ENCODE data around the gene ABI1. TPM values are rescaled to one million over a fixed set of nuclear protein-coding genes. Genes with fewer than 3 reads are reported as not detected.

The ABI1 gene
- total RNA-seq, 1 experiment from 2014 or later = 95.8 TPM

DNA sequence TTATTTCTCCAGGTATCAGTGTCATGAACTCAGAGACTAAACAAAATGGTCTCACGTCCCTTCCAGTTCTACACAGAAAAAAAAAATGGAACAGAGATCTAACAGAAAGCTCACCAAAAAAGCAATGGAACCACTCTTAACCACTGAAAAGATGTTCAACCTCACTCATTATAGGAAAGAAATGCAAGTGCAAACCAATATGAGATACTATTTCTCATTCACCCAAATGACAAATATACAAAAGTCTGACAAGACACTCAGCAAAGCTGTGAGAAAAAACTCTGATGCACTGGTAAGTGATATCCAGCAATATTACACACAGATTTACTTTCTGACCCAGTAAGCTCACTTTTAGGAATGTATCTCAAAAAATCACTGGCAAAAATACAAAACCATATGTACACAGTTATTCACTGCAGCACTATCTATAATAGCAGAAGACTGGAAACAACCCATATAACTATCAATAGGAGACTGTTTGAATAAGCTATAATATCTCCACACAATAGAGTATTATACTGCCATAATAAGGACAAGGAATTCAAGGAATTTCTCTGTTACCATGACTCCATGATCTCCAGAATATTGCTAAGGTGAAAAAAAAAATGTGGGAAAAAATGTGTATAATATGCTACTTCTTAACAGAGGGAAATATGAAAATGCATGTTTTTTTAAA is 36.6 kb downstream of the ABI1 start:
- intact Hi-C loops (cut with micrococcal nuclease; ENCODE audit: unreplicated experiment) = no loop called here
- POLR2A ChIA-PET = no interaction called here
- peaks cover 22% of the 10 kb centered on the region for H3K36me3 Mint-ChIP-seq (ENCODE audit: insufficient read depth, unreplicated experiment)
- CTCF ChIA-PET = no interaction called here
- no TSS peak for BruUV-seq (replicated peaks)
- no peak overlapping the region for H3K4me3 Mint-ChIP-seq (ENCODE audit: unreplicated experiment)
- H3K4me1 Mint-ChIP-seq (ENCODE audit: low read depth, unreplicated experiment) = peaks cover 24% of the 10 kb centered on the region
- H3K27me3 Mint-ChIP-seq (ENCODE audit: insufficient read depth, unreplicated experiment) = no peaks in the 10 kb centered on the region
- no peaks in the 10 kb centered on the region for H3K27me3 ChIP-seq (replicated peaks; ENCODE audit: control insufficient read depth, insufficient read depth, low read length)
- H3K27ac Mint-ChIP-seq (ENCODE audit: unreplicated experiment) = no peak overlapping the region
- H3K4me3 ChIP-seq (ENCODE audit: low read depth, low read length) = no peak overlapping the region
- DNase-seq = no peak
- H3K9me3 ChIP-seq = no peaks in the 10 kb centered on the region
- no peaks in the 10 kb centered on the region for H3K9me3 Mint-ChIP-seq (ENCODE audit: unreplicated experiment)
- no peaks in the 10 kb centered on the region for H3K36me3 ChIP-seq (ENCODE audit: control insufficient read depth, insufficient read depth, low read length)
- peaks cover 21% of the 10 kb centered on the region for H3K4me1 ChIP-seq
- TF ChIP-seq, protein P1, sequence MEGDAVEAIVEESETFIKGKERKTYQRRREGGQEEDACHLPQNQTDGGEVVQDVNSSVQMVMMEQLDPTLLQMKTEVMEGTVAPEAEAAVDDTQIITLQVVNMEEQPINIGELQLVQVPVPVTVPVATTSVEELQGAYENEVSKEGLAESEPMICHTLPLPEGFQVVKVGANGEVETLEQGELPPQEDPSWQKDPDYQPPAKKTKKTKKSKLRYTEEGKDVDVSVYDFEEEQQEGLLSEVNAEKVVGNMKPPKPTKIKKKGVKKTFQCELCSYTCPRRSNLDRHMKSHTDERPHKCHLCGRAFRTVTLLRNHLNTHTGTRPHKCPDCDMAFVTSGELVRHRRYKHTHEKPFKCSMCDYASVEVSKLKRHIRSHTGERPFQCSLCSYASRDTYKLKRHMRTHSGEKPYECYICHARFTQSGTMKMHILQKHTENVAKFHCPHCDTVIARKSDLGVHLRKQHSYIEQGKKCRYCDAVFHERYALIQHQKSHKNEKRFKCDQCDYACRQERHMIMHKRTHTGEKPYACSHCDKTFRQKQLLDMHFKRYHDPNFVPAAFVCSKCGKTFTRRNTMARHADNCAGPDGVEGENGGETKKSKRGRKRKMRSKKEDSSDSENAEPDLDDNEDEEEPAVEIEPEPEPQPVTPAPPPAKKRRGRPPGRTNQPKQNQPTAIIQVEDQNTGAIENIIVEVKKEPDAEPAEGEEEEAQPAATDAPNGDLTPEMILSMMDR (IDR thresholded peaks at IDR 0.05; ENCODE audit: insufficient read depth in 1 of 2, low read depth in 1 of 2, low read length in 1 of 2, severe bottlenecking in 1 of 2, unreplicated experiment in 1 of 2) = no peak

DNA sequence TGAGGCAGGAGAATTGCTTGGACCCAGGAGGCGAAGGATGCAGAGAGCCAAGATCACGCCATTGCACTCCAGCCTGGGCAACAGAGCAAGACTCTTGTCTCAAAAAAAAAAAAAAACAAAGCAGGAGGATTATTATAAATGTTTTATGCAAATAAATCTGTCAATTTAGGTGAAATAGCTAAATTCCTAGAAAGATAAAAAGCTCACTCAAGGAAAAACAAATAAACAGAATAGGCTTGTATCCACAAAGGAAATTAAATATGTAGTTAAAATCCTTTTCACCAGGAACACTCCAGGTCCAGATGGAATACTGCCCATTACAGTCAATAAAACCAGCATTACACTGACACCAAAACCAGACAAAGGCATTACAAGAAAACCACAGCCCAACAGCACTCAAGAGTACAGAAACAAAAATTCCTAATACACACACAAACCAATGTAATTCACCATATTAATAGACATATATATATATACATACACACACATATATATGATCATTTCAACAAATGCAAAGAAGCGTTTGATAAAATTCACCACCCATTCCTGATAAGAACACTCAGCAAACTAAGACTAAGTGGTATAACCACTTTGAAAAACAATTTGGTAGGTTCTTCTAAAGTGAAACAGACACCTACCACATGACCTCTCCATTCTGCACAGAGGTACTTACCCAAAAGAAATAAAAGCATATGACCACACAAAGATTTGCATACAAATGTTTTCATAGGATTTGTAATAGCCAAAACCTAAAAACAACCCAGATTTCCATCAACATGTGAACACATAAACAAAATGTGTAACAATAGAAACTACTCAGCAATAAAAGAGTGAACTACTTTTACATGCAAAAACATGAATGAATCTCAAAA is 38.8 kb downstream of the ABI1 start:
- no peak for DNase-seq
- no peak overlapping the region for H3K27ac Mint-ChIP-seq (ENCODE audit: unreplicated experiment)
- no TSS peak for BruUV-seq (replicated peaks)
- H3K4me3 Mint-ChIP-seq (ENCODE audit: unreplicated experiment) = no peak overlapping the region
- no peaks in the 10 kb centered on the region for H3K27me3 Mint-ChIP-seq (ENCODE audit: insufficient read depth, unreplicated experiment)
- H3K4me3 ChIP-seq (ENCODE audit: low read depth, low read length) = no peak overlapping the region
- POLR2A ChIA-PET = no interaction called here
- H3K27me3 ChIP-seq (replicated peaks; ENCODE audit: control insufficient read depth, insufficient read depth, low read length) = no peaks in the 10 kb centered on the region
- peaks cover 25% of the 10 kb centered on the region for H3K4me1 ChIP-seq
- no peaks in the 10 kb centered on the region for H3K36me3 ChIP-seq (ENCODE audit: control insufficient read depth, insufficient read depth, low read length)
- no peaks in the 10 kb centered on the region for H3K9me3 Mint-ChIP-seq (ENCODE audit: unreplicated experiment)
- TF ChIP-seq, protein P1 (IDR thresholded peaks at IDR 0.05; ENCODE audit: insufficient read depth in 1 of 2, low read depth in 1 of 2, low read length in 1 of 2, severe bottlenecking in 1 of 2, unreplicated experiment in 1 of 2) = no peak
- intact Hi-C loops (cut with micrococcal nuclease; ENCODE audit: unreplicated experiment) = no loop called here
- H3K4me1 Mint-ChIP-seq (ENCODE audit: low read depth, unreplicated experiment) = peaks cover 30% of the 10 kb centered on the region
- CTCF ChIA-PET = no interaction called here
- H3K9me3 ChIP-seq = no peaks in the 10 kb centered on the region
- peaks cover 16% of the 10 kb centered on the region for H3K36me3 Mint-ChIP-seq (ENCODE audit: insufficient read depth, unreplicated experiment)

DNA sequence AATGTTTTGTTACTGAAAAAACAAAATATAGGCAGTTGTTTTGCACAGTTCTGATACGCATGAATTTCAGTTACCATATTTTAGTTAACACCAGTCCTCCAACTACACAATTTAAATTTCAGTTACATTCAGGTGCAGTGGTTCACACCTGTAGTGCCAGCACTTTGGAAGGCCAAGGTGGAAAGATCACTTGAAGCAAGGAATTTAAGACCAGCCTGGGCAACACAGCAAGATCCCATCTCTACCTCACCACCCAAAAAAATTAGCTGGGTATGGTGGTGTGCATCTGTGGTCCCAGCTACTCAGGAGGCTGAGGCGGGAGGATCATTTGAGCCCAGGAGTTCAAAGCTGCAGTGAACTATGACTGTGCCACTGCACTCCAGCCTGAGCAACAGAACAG is 45.3 kb downstream of the ABI1 start:
- Mint-ChIP-seq H3K4me3 (ENCODE audit: unreplicated experiment) (no peak overlapping the region), H3K9me3 (ENCODE audit: unreplicated experiment) (no peaks in the 10 kb centered on the region), H3K27ac (ENCODE audit: unreplicated experiment) (no peak overlapping the region), H3K27me3 (ENCODE audit: insufficient read depth, unreplicated experiment) (no peaks in the 10 kb centered on the region), H3K36me3 (ENCODE audit: insufficient read depth, unreplicated experiment) (no peaks in the 10 kb centered on the region), H3K4me1 (ENCODE audit: low read depth, unreplicated experiment) (peaks cover 21% of the 10 kb centered on the region)
- Histone ChIP-seq H3K27me3 (replicated peaks; ENCODE audit: control insufficient read depth, insufficient read depth, low read length) (no peaks in the 10 kb centered on the region), H3K4me3 (ENCODE audit: low read depth, low read length) (no peak overlapping the region), H3K9me3 (no peaks in the 10 kb centered on the region), H3K4me1 (peaks cover 15% of the 10 kb centered on the region), H3K36me3 (ENCODE audit: control insufficient read depth, insufficient read depth, low read length) (no peaks in the 10 kb centered on the region)
- DNase-seq = no peak
- BruUV-seq (replicated peaks) = no TSS peak
- CTCF ChIA-PET = no interaction called here
- TF ChIP-seq, protein P1 (IDR thresholded peaks at IDR 0.05; ENCODE audit: insufficient read depth in 1 of 2, low read depth in 1 of 2, low read length in 1 of 2, severe bottlenecking in 1 of 2, unreplicated experiment in 1 of 2) = no peak
- POLR2A ChIA-PET = no interaction called here
- intact Hi-C loops (cut with micrococcal nuclease; ENCODE audit: unreplicated experiment) = no loop called here

All from Caco-2 (cell line).